HG02870 (cell line): ENCODE results near the gene GPATCH2.
"Not testable (repeated sequence)": the region's sequence is repeated elsewhere in the genome, so short reads cannot be mapped to it uniquely, and the experiment has no call there.

ENCODE experiments used
- ATAC-seq: cut with Tn5 transposase; IDR thresholded peaks from one replicate; pipeline ENCODE4 v1.9.1; 2021; ENCODE audit warnings: mild to moderate bottlenecking, moderate library complexity; ENCODE audit not compliant: unreplicated experiment

The GPATCH2 gene

DNA sequence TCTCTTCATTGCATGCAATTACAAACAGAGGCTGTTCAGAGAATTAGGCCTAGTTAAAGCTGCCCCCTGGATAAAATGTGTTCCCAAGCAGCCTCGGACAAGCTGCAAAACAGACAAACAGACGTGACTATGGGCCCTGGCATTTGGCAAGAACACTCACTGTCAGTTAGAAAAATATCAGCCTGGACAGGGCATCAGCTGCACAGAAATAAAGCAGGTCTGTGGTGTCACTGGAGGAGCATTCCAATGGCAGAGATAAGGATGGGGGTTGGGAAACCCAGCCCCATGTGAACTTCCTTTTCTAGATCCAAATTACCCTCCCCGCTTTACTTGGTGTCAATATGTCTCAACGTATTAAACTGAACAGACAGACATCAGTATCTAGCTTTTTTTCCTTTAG is 177.1 kb downstream of the GPATCH2 start:
- ATAC-seq = no peak

DNA sequence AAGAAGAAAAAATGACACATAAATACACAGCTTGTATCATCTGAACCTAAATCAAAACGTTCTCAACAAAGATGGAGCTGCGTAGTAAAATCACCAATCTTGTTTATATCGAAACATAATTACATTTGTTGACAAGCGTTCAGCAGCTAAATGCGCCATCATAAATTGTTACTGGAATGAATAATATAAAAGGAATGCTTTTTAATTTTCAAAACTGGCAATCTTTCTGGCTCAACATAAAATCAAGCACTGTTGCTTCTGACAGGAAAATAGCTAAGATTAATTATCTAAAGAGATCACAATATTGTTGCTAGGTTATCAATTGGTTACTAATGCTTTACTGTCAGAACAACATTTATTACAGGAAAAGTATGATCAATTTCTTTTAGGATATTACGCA is 181.5 kb downstream of the GPATCH2 start:
- no peak for ATAC-seq

DNA sequence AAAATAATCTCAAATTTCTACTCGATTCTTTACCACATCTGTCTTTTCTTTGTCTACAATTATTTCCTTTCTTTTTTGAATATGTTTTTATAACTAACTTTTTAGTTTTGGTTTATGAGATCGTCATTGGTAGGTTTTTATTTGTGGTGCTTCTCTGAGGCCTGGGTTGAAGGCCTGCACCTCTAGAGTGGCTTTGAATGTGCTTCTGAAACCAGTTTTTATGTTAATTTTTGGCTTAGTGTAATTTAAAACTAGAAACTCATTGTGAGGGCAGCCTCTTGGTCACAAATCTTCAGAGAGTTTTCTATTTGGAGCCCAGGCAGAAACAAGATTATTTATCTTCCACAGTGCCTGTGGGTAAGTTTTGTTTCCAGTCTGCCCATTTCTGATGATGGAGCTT is 187.0 kb downstream of the GPATCH2 start:
- no peak for ATAC-seq

DNA sequence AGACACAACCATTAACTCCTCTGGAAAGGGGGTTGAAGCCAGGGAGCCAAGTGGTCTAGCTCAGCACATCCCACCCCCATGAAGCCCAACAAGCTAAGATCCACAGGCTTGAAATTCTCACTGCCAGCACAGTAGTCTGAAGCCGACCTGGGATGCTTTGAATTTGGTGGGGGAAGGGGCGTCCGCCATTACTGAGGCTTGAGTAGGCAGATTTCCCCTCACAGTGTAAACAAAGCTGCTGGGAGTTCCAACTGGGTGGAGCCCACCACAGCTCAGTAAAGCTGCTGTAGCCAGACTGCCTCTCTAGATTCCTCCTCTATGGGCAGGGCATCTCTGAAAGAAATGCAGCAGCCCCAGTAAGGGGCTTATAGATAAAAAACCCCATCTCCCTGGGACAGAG is 193.5 kb downstream of the GPATCH2 start:
- ATAC-seq = no peak

DNA sequence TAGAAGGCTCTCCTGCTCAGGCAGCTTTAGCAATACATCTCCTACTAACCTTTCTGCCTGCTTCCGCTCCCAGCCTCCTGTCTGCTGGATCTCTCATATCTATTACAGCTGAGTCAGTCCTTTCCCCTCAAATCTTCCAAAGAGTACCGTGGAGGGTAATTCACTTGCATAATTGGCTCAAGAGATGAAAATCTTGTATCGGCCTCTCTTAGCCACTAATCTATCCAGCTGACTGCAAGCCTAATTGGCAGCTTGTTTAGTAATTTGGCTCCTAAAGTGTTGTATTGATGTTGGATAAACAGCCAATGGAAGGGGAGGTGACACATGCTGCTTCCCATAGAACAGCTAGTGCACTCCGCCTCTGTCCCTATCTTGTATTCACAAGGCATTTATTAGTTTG is 195.7 kb downstream of the GPATCH2 start:
- no peak for ATAC-seq

DNA sequence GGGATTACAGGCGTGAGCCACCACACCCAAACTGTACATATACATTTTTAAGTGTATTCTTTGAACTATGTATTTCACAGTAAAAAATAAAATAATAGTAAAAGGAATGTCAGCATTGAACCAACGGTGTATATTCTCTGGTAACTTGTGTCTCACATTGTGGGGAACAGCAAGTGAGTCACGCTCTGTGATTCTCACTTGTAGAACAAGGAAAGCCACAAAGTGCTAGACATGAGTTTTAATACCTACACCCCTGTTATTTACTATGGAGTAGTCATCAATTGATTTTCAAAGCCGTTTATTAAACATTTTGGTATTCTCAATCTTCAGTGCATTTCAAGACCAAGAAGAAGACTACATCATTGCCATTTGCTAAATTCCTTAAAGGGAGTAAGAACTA is 197.2 kb downstream of the GPATCH2 start:
- no peak for ATAC-seq

DNA sequence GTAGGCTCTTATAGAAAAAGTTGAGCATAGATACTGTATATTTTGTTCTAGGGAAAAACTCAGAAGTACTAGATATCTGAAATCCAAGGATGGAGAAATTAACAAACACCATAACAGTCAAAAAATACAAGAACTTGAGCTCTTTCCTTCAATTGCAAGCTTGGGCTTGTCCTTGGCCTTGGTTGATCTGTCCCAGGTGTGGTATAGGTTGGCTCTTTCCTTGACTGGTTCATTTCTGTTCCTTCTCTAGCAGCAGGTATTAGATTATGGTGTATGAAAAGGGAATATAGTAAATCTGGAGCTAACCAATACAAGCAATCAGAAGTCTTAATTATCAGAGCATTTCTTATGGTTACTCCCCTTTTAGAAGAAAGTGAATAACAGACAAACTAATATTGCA is 198.6 kb downstream of the GPATCH2 start:
- no peak for ATAC-seq

DNA sequence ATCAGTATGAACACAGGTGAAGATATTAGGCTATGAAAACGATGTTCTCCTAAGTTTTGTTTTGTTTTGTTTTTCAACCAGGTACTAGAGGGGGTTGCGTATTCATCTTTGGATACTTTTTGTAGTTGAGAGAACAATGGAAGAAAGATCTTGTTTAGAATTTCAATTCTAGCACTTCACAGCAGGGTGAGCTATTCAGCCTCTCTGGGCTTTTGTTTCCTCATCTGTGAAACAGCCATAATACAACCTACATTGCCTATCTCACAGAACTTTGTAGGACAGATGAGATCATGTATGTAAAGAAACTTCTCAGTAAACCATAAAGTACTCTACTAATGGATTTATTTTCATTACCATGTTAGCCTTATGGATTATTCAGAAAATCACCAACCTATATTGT is 199.5 kb downstream of the GPATCH2 start:
- no peak for ATAC-seq

DNA sequence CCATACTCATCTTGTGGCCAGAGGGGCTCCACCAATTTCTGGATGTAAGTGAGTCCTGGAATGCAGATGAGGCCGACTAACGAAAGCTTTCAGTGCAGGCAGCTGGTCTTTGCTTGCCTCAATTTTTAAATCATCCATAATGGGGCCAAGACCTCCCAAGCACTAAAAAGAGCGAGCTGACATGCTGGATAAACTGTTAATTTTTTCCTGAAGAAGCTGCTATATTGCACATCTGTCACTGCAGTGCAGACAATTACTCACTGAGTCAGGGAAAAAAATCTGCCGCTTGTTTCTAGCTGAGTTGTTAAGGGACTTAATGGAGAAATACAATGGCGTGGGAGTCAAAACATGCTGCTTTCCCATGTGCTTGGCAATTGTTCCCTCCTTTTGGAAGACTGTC is 205.5 kb downstream of the GPATCH2 start:
- no peak for ATAC-seq

DNA sequence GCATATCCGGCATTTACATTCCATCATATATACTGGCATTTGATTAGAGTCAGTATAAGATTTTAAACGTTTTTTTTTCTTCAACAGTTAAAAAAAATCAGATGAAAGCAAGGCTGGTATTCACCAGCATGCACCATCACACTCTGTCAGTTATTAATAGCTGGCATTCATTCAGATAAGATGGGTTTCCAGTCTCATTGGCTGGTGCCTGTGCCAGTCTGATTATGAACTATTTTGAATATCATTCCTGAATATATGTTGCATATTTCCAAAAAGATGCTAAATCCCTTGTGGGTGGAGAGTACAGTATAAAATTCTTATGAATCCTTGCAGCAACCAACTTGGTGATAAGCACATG is 211.7 kb downstream of the GPATCH2 start:
- no peak for ATAC-seq

DNA sequence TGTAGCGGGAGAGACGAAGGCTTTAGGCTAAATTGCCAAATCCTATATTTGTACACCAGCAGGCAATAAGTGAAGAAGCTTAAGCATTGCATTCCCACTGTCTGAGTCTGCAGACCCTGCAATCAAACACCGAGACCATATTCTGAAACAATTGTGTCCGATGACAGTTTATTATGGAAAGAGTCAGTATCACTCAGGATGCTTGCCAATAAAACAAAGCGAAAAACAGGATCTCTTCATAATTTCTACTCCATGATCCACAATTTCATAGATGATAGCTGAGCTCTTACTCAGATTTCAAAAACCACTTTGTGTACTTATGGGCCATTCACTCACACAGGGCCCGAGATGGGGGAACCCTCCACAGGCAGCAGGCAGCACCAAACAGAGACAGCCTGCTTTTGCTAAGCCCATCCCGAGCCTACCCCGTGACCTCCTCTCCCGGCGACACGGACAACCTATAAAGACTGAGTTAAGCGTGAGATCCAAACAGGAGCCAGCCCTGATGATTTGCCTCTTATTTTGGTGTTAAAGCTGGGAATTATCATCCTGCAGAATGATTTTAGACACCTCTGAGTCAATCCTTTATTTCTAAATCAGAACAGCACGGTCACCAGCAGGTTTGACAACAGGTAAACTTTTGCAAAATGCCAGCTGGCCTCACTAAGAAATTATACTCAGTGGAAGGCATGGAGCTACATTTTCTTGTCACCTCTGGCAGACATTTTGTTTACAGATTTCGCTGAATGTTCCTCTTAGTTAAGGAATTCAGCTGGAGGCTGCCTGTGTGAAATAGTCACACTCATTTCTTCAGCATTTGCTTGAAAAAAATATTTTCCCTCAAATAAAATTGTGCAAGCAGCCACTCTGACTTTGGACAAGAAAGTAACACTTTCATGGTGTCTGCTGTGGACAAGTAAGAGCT is 212.4 kb downstream of the GPATCH2 start:
- no peak for ATAC-seq

DNA sequence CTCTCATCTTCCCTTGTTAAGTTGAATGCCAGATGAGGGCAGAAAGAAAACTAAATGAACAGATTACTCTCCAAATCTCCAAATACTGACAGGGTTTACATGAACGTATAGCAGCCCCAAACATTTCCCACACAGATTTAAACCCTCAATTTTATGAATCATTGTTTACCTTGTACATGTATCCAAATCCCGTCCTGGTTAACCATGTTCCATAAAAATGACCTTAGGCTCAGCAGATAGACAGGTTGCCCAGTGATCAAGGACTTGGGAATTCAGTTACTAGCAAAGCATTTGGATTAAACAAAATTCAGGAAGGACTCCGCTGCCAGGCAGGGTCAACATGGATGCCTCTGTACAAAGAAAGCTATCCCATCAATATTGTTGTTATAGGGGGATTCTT is 213.5 kb downstream of the GPATCH2 start:
- no peak for ATAC-seq

DNA sequence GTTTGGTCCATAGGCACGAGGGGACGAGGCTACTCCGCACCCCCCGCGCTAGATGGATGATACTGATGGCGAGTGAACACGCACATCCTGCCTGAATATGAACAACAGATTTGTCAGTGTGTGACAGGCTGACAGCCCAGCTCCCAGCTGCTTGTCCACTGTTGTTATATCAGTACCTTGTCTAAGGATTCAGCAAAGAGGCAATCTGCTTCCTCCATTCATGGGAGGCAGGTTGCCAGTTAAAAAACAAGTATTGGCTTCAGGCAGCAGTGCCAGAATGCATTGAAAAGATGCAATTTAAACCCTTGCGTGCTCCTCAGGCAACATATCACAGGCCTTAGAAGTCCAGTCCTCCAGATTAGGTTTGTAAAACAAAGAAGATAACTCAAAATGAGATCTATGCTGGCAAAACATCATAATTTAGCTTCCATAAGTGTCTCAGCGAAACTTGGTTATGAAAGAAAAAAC is 223.3 kb downstream of the GPATCH2 start:
- no peak for ATAC-seq

DNA sequence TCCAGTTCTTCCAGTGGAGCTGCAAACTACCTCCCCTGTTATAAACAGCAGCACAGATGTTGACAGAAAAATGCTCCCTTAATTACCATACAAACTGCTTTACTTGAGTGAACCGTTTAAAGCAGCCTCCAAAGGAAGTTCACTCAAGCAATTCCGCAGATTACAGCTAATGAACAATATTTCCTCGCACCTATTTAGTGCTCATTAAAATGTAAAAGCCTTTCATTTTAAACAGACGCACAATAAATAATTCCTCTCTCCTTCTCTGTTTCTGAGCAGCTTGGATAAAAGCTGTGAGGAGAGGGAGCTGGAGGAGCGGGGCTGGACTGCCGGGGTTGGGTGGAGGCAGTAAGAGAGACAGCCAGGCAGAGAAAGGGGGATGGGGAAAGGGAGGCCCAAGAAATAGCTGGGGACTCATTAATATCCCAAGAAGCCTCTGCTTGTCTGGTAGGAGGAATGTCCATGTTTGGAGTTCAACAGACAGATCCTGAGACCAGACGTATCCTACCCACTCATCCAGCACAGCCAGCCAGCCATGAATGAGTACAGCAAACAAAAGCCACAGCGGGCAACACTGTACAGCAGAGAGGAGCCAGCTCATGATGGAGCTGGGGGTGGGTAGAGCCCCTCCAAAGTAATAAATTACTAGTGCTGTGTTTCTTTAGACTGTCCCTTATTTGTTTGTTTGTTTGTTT is 227.7 kb downstream of the GPATCH2 start:
- ATAC-seq = no peak

DNA sequence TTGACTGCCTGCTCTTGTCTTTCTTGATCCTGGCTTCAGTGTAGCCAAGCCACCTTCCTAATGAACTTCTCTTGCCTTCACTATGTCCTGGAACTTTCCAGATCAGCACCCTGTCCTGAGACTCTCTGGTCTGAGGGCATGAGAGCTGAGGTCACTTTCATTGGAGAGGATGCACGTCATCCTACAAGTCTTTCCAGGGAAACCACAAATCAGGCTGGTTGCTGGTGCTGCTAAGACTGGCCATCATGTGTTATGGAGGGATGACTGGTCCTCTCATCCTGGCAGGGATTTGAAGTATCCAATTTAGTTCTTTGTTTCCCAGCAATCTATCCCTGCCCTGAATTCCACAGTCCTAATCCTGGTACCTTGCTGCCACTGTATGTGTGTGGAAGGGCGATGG is 228.6 kb downstream of the GPATCH2 start:
- ATAC-seq = no peak

DNA sequence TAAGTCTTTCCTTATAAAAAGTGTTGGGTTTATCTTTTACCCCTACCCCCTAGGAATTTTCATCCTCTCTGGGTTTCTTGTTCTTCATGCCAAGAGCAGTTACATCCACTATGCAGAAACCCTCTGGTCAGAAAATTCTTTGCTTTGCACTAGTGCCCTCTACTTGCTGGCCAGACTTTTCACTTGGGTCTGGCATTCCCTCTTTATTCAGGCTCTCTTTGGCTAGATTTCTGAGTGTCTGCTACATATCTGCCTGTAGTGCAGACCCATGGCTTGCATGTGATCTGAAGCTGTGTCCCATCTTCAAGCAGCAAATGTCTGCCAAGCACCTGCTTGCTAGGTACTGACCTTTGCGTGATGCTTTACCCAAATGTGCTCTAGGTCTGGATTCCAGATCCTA is 237.0 kb downstream of the GPATCH2 start:
- ATAC-seq = no peak

DNA sequence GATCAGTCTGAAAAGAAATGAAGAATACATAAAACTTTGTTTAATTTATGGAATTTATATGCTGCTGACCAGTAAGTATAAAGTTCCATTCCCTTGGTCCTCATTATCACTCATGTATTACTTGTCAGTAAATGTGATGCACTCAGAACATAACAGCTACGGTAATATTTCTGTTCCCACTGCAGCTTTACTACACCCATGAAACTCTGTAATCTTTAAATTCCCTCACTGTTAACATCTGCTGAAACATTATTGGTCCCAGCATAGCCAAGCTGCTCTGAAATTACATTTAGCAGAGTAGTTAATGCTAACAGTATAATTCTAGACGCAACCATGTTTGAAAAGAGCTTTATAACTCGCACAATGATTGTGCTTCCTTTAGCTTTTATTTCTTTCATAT is 238.4 kb downstream of the GPATCH2 start:
- ATAC-seq = no peak

DNA sequence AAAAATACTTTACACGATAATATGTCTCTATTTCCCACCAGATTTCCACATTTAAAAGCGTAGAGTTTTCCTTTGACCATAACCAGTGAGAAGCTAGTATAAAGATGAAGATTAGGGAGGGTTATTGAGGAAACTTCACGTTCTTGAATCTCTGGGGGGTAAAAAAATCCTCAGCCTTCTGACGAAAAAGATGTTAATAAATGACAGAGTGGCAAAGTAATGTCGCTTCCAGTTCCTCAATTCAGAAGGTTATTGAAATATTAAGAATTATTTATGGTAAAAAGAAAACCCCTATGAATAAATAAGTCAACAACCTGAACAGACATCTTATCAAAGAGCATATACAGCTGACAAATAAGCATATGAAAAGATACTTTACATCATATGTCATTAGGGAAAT is 241.0 kb downstream of the GPATCH2 start:
- ATAC-seq = no peak

DNA sequence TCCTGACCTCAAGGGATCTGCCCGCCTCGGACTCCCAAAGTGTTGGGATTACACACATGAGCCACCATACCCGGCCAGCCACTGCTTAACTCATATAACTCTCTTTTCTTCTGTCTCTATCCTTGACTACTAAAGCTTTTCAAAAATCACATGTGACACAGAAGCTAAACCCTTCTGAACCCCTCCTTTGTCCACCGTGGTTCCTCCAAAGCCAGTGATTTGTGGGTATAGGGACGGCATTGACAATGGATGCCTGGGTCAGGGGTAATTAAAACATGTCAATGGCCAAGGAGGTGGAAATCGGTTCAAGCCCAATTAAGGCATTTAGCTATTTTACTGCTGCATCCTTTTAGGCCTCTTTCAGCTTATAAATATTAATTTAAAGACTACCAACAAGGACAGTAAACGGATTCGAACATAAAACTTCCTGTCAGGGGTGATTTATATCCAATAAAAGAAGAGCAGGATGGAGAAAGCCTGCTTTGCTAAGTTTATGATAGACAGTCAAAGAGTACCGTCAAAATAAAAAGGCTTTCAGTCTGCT is 242.3 kb downstream of the GPATCH2 start:
- no peak for ATAC-seq

DNA sequence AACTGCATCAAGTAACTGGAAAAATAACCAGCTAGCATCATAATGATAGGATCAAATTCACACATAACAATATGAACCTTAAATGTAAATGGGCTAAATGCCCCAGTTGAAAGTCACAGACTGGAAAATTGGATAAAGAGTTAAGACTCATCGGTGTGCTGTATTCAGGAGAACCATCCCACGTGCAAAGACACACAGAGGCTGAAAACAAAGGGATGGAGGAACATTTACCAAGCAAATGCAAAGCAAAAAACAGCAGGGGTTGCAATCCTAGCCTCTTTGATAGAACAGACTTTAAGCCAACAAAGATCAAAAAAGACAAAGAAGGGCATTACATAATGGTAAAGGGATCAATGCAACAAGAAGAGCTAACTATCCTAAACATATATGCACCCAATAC is 249.1 kb downstream of the GPATCH2 start:
- ATAC-seq = not testable (repeated sequence)

DNA sequence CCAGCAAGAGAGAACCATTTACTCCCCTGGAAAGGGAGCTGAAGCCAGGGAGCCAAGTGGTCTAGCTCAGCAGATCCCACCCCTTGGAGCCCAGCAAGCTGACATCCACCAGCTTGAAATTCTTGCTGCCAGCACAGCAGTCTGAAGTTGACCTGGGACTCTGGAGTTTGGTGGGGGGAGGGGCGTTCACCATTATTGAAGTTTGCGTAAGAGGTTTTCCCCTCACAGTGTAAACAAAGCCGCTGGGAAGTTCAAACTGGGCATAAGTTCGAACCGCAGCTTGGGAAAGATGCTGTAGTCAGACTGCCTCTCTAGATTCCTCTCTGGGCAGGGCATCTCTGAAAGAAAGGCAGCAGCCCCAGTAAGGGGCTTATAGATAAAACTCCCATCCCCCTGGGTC is 251.1 kb downstream of the GPATCH2 start:
- ATAC-seq = not testable (repeated sequence)

DNA sequence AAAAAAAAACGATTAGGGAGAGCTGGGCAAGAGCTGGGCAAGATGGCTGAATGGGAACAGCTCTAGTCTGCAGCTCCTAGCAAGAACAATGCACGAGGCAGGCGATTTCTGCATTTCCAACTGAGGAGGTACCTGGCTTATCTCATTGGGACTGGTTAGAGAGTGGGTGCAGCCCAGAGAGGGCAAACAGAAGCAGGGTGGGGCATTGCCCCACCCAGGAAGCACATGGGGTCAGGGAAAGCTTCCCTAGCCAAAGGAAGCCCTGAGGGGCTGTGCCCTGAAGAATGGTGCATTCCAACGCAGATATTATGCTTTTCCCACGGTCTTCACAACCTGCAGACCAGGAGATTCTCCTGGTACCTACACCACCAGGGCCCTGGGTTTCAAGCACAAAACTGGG is 251.6 kb downstream of the GPATCH2 start:
- ATAC-seq = no peak
